T47D (cell line): ENCODE data around the gene SNTB2.

Experiments
- DNase-seq, 2 experiments: peaks; one replicate each; pipeline versions ENCODE4 v3.0.0 to v3.0.0-alpha.2; 2011 to 2012; ENCODE audit warnings: low read depth in 1 of 2, low spot score in 1 of 2
- JUND ChIP-seq: IDR thresholded peaks from 2 replicates; pipeline ENCODE4 v1.6.1; 2012; ENCODE audit warnings: low read depth
- in situ Hi-C: cut with HindIII; loops from 2 replicates; pipeline ENCODE4 v1.10.0; 2016; ENCODE audit warnings: low sequenced_read_pairs, low pct_unique_long_range_greater_than_20kb

Gene SNTB2

GRCh38 chr16:69339289-69340094 lies 152.5 kb downstream of the SNTB2 start, which contains the start of the genes COG8 and NIP7:
Gene COG8, minus strand, starts transcription at chr16:69339564. Its CDS starts 12 bp downstream, at chr16:69339552.
Gene NIP7, plus strand, starts transcription at chr16:69339772. Its CDS starts 58 bp downstream, at chr16:69339830.
- peak; percentile 86 to 99 for DNase-seq
- in situ Hi-C loops: no loop called here
- TF ChIP-seq JUND: no peak

GRCh38 chr16:69340095-69340644 lies 153.2 kb downstream of the SNTB2 start:
- in situ Hi-C loops: no loop called here
- no peak for DNase-seq

GRCh38 chr16:69344171-69344570 lies 157.2 kb downstream of the SNTB2 start:
- DNase-seq: no peak
- in situ Hi-C loops: no loop called here
- TF ChIP-seq JUND: no peak

More at GRCh38 chr16:69340095-69340644, 153.2 kb downstream of the SNTB2 start:
- no peak for TF ChIP-seq JUND

- DNase-seq: no peak
- in situ Hi-C loops: no loop called here
- TF ChIP-seq JUND: no peak
Observed at GRCh38 chr16:69345923-69346322, 159.0 kb downstream of the SNTB2 start.

GRCh38 chr16:69346683-69347082 lies 159.7 kb downstream of the SNTB2 start:
- DNase-seq: no peak
- TF ChIP-seq JUND: no peak
- in situ Hi-C loops: no loop called here

GRCh38 chr16:69348222-69348621 lies 161.3 kb downstream of the SNTB2 start:
- in situ Hi-C loops: no loop called here
- no peak for DNase-seq
- TF ChIP-seq JUND: no peak

GRCh38 chr16:69349536-69349935 lies 162.6 kb downstream of the SNTB2 start:
- in situ Hi-C loops: no loop called here
- TF ChIP-seq JUND: no peak
- no peak for DNase-seq

- no peak for DNase-seq
- TF ChIP-seq JUND: no peak
- in situ Hi-C loops: no loop called here
Observed at GRCh38 chr16:69350536-69351133, 163.7 kb downstream of the SNTB2 start.

GRCh38 chr16:69351309-69352027 lies 164.5 kb downstream of the SNTB2 start, which contains the start of gene TMED6:
Gene TMED6, minus strand, starts transcription at chr16:69351786. Its CDS starts 33 bp downstream, at chr16:69351753.
- in situ Hi-C loops: no loop called here
- TF ChIP-seq JUND: no peak
- DNase-seq: no peak
